GM20000 (cell line): ENCODE data around the gene TP53BP1.

Source experiments
- DNase-seq: peaks from one replicate; pipeline ENCODE4 v3.0.0; 2012; ENCODE audit warnings: low spot score
- CTCF ChIP-seq: IDR thresholded peaks from 2 replicates; pipeline ENCODE4 v1.5.1; 2012; ENCODE audit warnings: mild to moderate bottlenecking, control low read depth; ENCODE audit errors: extremely low read depth, missing control alignments

The TP53BP1 gene

GRCh38 chr15:43524254-43524845 is 31.4 kb upstream of the TP53BP1 start:
- no peak for DNase-seq
- TF ChIP-seq CTCF: no peak

- no peak for TF ChIP-seq CTCF
- DNase-seq: no peak
Observed at GRCh38 chr15:43523646-43524045, 30.7 kb upstream of the TP53BP1 start.

- TF ChIP-seq CTCF: no peak
- DNase-seq: no peak
Observed at GRCh38 chr15:43522247-43522646, 29.3 kb upstream of the TP53BP1 start.

GRCh38 chr15:43521419-43521818 is 28.5 kb upstream of the TP53BP1 start:
- DNase-seq: no peak
- no peak for TF ChIP-seq CTCF

GRCh38 chr15:43520138-43520537 is 27.2 kb upstream of the TP53BP1 start:
- no peak for DNase-seq
- TF ChIP-seq CTCF: no peak

- no peak for TF ChIP-seq CTCF
- DNase-seq: no peak
Observed at GRCh38 chr15:43519196-43519595, 26.2 kb upstream of the TP53BP1 start.

- DNase-seq: no peak
- TF ChIP-seq CTCF: no peak
Observed at GRCh38 chr15:43518197-43518761, 25.3 kb upstream of the TP53BP1 start.
